ENCODE measurements around the gene TNFRSF9.

DNA sequence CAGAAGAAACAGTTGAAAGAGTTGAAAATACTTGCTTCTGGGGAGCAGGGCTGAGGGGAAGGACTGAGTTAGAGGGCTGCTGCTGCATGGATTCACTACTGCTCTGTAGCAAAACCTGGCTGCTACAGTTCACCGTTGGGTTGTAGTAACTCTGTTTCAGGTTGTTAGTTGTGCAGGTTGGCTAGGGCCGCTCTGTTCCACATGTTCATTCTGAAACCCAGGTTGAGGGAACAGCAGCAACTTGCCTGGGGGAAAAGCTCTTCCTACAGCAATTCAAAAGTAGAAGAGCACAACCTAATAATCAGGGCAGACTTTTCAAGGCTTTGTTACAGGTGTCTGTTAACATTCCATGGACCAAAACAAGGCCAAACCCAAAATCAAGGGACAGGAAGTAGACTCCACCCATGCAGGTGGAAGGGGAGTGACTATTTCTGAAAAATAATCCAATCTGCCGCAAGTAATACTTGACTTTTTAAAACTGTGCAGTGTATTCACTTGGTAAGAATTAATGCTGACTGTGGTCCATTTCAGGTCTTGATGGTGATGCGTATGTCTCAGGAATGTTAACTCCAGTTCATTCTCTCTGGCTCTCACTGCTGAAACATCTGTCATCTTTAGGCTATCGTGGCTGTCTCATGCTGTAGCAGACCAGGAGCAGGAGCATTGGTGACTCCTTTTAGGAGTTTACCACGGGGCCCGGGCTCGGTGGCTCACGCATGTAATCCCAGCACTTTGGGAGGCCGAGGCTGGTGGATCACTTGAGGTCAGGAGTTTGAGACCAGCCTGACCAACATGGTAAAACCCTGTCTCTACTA lies 15.8 kb upstream of the TNFRSF9 start:
- no peak for TF ChIP-seq RCOR1 (IDR thresholded peaks at IDR 0.05; ENCODE audit: borderline replicate concordance in 1 of 2, low read depth in 2 of 2, low read length in 2 of 2)
- TF ChIP-seq, protein P1, sequence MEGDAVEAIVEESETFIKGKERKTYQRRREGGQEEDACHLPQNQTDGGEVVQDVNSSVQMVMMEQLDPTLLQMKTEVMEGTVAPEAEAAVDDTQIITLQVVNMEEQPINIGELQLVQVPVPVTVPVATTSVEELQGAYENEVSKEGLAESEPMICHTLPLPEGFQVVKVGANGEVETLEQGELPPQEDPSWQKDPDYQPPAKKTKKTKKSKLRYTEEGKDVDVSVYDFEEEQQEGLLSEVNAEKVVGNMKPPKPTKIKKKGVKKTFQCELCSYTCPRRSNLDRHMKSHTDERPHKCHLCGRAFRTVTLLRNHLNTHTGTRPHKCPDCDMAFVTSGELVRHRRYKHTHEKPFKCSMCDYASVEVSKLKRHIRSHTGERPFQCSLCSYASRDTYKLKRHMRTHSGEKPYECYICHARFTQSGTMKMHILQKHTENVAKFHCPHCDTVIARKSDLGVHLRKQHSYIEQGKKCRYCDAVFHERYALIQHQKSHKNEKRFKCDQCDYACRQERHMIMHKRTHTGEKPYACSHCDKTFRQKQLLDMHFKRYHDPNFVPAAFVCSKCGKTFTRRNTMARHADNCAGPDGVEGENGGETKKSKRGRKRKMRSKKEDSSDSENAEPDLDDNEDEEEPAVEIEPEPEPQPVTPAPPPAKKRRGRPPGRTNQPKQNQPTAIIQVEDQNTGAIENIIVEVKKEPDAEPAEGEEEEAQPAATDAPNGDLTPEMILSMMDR (IDR thresholded peaks at IDR 0.05 in 2 of 3, conservative IDR thresholded peaks at IDR 0.05 in 1 of 3; ENCODE audit: insufficient read depth in 2 of 3, low read depth in 1 of 3, low read length in 3 of 3) = no peak
- no peak for TF ChIP-seq MBD2 (IDR thresholded peaks at IDR 0.05; ENCODE audit: borderline replicate concordance, low read depth)
- TF ChIP-seq POLR3A (IDR thresholded peaks at IDR 0.05; ENCODE audit: borderline replicate concordance, extremely low read depth, insufficient read depth, insufficient read length) = no peak
- TF ChIP-seq TAF1 (IDR thresholded peaks at IDR 0.05; ENCODE audit: control insufficient read depth, extremely low read depth, insufficient read depth, low read length, severe bottlenecking) = no peak
- no peak for TF ChIP-seq PCBP2 (IDR thresholded peaks at IDR 0.05; ENCODE audit: low read depth, low read length, poor library complexity, severe bottlenecking)
- no peak for TF ChIP-seq FOXP1 (CRISPR knock-in tag; IDR thresholded peaks at IDR 0.05)
- TF ChIP-seq, protein P2, sequence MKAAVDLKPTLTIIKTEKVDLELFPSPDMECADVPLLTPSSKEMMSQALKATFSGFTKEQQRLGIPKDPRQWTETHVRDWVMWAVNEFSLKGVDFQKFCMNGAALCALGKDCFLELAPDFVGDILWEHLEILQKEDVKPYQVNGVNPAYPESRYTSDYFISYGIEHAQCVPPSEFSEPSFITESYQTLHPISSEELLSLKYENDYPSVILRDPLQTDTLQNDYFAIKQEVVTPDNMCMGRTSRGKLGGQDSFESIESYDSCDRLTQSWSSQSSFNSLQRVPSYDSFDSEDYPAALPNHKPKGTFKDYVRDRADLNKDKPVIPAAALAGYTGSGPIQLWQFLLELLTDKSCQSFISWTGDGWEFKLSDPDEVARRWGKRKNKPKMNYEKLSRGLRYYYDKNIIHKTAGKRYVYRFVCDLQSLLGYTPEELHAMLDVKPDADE (conservative IDR thresholded peaks at IDR 0.05; ENCODE audit: control insufficient read depth, low read depth, low read length) = no peak
- TF ChIP-seq, protein P3, sequence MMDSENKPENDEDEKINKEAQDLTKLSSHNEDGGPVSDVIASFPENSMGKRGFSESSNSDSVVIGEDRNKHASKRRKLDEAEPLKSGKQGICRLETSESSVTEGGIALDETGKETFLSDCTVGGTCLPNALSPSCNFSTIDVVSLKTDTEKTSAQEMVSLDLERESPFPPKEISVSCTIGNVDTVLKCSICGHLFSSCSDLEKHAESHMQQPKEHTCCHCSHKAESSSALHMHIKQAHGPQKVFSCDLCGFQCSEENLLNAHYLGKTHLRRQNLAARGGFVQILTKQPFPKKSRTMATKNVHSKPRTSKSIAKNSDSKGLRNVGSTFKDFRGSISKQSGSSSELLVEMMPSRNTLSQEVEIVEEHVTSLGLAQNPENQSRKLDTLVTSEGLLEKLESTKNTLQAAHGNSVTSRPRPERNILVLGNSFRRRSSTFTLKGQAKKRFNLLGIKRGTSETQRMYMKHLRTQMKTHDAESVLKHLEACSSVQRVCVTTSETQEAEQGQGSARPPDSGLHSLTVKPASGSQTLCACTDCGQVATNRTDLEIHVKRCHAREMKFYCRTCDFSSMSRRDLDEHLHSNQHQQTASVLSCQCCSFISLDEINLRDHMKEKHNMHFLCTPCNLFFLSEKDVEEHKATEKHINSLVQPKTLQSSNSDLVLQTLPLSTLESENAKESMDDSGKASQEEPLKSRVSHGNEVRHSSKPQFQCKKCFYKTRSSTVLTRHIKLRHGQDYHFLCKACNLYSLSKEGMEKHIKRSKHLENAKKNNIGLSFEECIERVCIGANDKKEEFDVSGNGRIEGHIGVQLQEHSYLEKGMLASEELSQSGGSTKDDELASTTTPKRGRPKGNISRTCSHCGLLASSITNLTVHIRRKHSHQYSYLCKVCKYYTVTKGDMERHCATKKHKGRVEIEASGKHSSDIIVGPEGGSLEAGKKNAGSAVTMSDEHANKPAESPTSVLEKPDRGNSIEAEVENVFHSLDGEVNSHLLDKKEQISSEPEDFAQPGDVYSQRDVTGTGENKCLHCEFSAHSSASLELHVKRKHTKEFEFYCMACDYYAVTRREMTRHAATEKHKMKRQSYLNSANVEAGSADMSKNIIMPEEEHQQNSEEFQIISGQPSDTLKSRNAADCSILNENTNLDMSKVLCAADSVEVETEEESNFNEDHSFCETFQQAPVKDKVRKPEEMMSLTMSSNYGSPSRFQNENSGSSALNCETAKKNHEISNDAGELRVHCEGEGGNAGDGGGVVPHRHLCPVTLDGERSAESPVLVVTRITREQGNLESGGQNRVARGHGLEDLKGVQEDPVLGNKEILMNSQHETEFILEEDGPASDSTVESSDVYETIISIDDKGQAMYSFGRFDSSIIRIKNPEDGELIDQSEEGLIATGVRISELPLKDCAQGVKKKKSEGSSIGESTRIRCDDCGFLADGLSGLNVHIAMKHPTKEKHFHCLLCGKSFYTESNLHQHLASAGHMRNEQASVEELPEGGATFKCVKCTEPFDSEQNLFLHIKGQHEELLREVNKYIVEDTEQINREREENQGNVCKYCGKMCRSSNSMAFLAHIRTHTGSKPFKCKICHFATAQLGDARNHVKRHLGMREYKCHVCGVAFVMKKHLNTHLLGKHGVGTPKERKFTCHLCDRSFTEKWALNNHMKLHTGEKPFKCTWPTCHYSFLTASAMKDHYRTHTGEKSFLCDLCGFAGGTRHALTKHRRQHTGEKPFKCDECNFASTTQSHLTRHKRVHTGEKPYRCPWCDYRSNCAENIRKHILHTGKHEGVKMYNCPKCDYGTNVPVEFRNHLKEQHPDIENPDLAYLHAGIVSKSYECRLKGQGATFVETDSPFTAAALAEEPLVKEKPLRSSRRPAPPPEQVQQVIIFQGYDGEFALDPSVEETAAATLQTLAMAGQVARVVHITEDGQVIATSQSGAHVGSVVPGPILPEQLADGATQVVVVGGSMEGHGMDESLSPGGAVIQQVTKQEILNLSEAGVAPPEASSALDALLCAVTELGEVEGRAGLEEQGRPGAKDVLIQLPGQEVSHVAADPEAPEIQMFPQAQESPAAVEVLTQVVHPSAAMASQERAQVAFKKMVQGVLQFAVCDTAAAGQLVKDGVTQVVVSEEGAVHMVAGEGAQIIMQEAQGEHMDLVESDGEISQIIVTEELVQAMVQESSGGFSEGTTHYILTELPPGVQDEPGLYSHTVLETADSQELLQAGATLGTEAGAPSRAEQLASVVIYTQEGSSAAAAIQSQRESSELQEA (IDR thresholded peaks at IDR 0.05; ENCODE audit: low read depth) = no peak
- TF ChIP-seq, protein P4, sequence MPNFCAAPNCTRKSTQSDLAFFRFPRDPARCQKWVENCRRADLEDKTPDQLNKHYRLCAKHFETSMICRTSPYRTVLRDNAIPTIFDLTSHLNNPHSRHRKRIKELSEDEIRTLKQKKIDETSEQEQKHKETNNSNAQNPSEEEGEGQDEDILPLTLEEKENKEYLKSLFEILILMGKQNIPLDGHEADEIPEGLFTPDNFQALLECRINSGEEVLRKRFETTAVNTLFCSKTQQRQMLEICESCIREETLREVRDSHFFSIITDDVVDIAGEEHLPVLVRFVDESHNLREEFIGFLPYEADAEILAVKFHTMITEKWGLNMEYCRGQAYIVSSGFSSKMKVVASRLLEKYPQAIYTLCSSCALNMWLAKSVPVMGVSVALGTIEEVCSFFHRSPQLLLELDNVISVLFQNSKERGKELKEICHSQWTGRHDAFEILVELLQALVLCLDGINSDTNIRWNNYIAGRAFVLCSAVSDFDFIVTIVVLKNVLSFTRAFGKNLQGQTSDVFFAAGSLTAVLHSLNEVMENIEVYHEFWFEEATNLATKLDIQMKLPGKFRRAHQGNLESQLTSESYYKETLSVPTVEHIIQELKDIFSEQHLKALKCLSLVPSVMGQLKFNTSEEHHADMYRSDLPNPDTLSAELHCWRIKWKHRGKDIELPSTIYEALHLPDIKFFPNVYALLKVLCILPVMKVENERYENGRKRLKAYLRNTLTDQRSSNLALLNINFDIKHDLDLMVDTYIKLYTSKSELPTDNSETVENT (CRISPR knock-in tag; IDR thresholded peaks at IDR 0.05) = no peak
- TF ChIP-seq ZNF274 (IDR thresholded peaks at IDR 0.05; ENCODE audit: borderline replicate concordance, low read depth, low read length) = no peak
- no peak for TF ChIP-seq EZH2 (IDR thresholded peaks at IDR 0.05; ENCODE audit: borderline replicate concordance, low read depth, low read length)
- TF ChIP-seq CREM (IDR thresholded peaks at IDR 0.05; ENCODE audit: low read depth) = no peak

All from K562 (cell line).